Upper lobe of right lung (tissue), 1 donor: Measurements from ENCODE around the gene STPG4. TPM values are rescaled to one million over a fixed set of nuclear protein-coding genes. Genes with fewer than 3 reads are reported as not detected.

Experiments used
- ATAC-seq: fragments of 200-7000 bp; cut with Tn5 transposase; one replicate; pipeline ENCODE4 v1.9.1; 2020; ENCODE audit warnings: mild to moderate bottlenecking, moderate library complexity
- DNase-seq: peaks from one replicate; pipeline ENCODE4 v3.0.0-alpha.2; 2020
- H3K27ac ChIP-seq: fragments of 200-600 bp; one replicate; pipeline ENCODE4 v1.8.0; 2022
- H3K27me3 ChIP-seq: fragments of 200-600 bp; one replicate; pipeline ENCODE4 v1.8.0; 2022; ENCODE audit warnings: mild to moderate bottlenecking
- H3K36me3 ChIP-seq: fragments of 200-600 bp; one replicate; pipeline ENCODE4 v1.8.0; 2022
- H3K4me1 ChIP-seq: fragments of 200-600 bp; one replicate; pipeline ENCODE4 v1.8.0; 2022
- H3K4me3 ChIP-seq: fragments of 200-600 bp; one replicate; pipeline ENCODE4 v1.8.0; 2022; ENCODE audit warnings: mild to moderate bottlenecking
- H3K9me3 ChIP-seq: fragments of 200-600 bp; one replicate; pipeline ENCODE4 v1.8.0; 2022
- CTCF ChIP-seq: fragments of 200-600 bp; IDR thresholded peaks from one replicate; pipeline ENCODE4 v1.8.0; 2022; ENCODE audit warnings: antibody characterized with exemption
- intact Hi-C: fragments of 100-400 bp; cut with DNase I; formaldehyde crosslinking; loops from one replicate; pipeline ENCODE4 v1.11.0; 2022
- total RNA-seq: library from RNA; stranded (reverse); fragmentation: NEBNext Ultra II Directional; extraction: Animal tissue kit (Norgen Biotek cat#: 25700); gene quantifications from one replicate; pipeline ENCODE4 v1.2.1, GENCODE V29; 2021
- donor health status: DM: no; HTN: yes; CAD: no; lungs with severe emphysema.

The STPG4 gene
- total RNA-seq, 1 donor from 2014 or later: not detected

GRCh38 chr2:47095349-47096020 lies 59.6 kb downstream of the STPG4 start:
- Histone ChIP-seq H3K9me3 (no peaks in the 10 kb centered on the region), H3K36me3 (no peaks in the 10 kb centered on the region), H3K27ac (no peak overlapping the region), H3K4me1 (no peaks in the 10 kb centered on the region), H3K4me3 (no peak overlapping the region), H3K27me3 (no peaks in the 10 kb centered on the region)
- no peak for ATAC-seq
- no peak for TF ChIP-seq CTCF
- DNase-seq: no peak
- intact Hi-C loops: no loop called here

GRCh38 chr2:47094511-47095142 lies 60.5 kb downstream of the STPG4 start:
- H3K4me3 ChIP-seq: no peak overlapping the region
- no peaks in the 10 kb centered on the region for H3K4me1 ChIP-seq
- H3K27ac ChIP-seq: no peak overlapping the region
- intact Hi-C loops: no loop called here
- no peak for TF ChIP-seq CTCF
- ATAC-seq (no peak), DNase-seq (no peak)
- H3K36me3 ChIP-seq: no peaks in the 10 kb centered on the region
- H3K27me3 ChIP-seq: no peaks in the 10 kb centered on the region
- H3K9me3 ChIP-seq: no peaks in the 10 kb centered on the region

GRCh38 chr2:47093626-47094025 lies 61.5 kb downstream of the STPG4 start:
- Histone ChIP-seq H3K27ac (no peak overlapping the region), H3K4me3 (no peak overlapping the region), H3K9me3 (no peaks in the 10 kb centered on the region), H3K27me3 (no peaks in the 10 kb centered on the region), H3K4me1 (peaks cover 8% of the 10 kb centered on the region), H3K36me3 (no peaks in the 10 kb centered on the region)
- DNase-seq (no peak), ATAC-seq (no peak)
- intact Hi-C loops: no loop called here
- no peak for TF ChIP-seq CTCF

DNA sequence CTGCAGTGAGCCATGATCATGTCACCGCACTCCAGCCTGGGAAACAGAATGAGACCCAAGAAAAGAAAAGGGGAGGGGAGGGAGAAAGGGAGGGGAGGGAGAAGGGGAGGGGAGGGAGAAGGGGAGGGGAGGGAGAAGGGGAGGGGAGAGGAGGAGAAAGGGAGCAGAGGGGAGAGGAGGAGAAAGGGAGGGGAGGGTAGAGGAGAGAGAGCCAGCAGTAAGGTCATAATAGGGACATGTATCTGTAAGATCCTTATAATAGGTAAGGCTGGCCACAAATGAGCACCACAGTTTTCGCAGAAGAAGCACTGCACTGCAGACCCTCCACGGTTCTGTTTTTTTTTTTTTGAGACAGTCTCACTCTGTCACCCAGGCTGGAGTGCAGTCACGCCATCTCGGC lies 62.6 kb downstream of the STPG4 start:
- DNase-seq (no peak), ATAC-seq (no peak)
- Histone ChIP-seq H3K9me3 (no peaks in the 10 kb centered on the region), H3K4me3 (no peak overlapping the region), H3K27ac (no peak overlapping the region), H3K4me1 (peaks cover 8% of the 10 kb centered on the region), H3K36me3 (no peaks in the 10 kb centered on the region), H3K27me3 (no peaks in the 10 kb centered on the region)
- intact Hi-C loops: no loop called here
- no peak for TF ChIP-seq CTCF

DNA sequence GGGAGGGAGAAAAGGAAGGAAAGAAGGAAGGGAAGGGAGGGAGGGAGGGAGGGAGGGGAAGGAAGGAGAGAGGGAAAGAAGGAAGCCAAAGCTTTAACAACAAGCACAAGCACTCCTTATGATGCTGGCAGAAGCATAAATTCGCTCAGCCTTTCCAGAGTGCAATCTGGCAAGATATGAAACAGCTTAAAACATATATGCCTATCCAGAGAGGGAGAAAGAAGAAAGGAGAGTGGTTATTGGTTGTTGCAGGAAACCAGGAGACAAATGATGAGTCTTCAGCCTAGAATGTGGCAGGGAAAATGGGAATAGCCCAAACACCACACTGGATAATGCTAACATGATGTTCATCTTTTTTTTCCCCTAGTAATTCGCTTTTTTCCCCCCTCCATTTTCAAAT lies 64.0 kb downstream of the STPG4 start:
- DNase-seq (no peak), ATAC-seq (no peak)
- Histone ChIP-seq H3K36me3 (no peaks in the 10 kb centered on the region), H3K27me3 (no peaks in the 10 kb centered on the region), H3K27ac (no peak overlapping the region), H3K4me3 (no peak overlapping the region), H3K4me1 (peaks cover 19% of the 10 kb centered on the region), H3K9me3 (no peaks in the 10 kb centered on the region)
- intact Hi-C loops: no loop called here
- TF ChIP-seq CTCF: no peak
